Neural crest cell (in vitro differentiated cells): ENCODE results near the gene HCAR1. TPM values are rescaled to one million over a fixed set of nuclear protein-coding genes. Genes with fewer than 3 reads are reported as not detected.
"Not testable (repeated sequence)": the region's sequence is repeated elsewhere in the genome, so short reads cannot be mapped to it uniquely, and the experiment has no call there.

Source experiments
- DNase-seq: peaks from one replicate; pipeline ENCODE4 v3.0.0; 2021; ENCODE audit warnings: low read depth, mixed read lengths, low spot score
- H3K27ac Mint-ChIP-seq: one replicate; pipeline ENCODE4 v1.8.0; 2021; ENCODE audit warnings: mild to moderate bottlenecking, mixed read lengths; ENCODE audit not compliant: unreplicated experiment
- H3K27me3 Mint-ChIP-seq: 2 replicates; pipeline ENCODE4 v1.8.0; 2021; ENCODE audit warnings: low read depth, mild to moderate bottlenecking, mixed read lengths
- H3K36me3 Mint-ChIP-seq: 2 replicates; pipeline ENCODE4 v1.8.0; 2021; ENCODE audit warnings: low read depth, mild to moderate bottlenecking, mixed read lengths
- H3K4me1 Mint-ChIP-seq: 2 replicates; pipeline ENCODE4 v1.8.0; 2021; ENCODE audit warnings: mixed read lengths
- H3K4me3 Mint-ChIP-seq: one replicate; pipeline ENCODE4 v1.8.0; 2021; ENCODE audit warnings: mild to moderate bottlenecking, mixed read lengths
- H3K9me3 Mint-ChIP-seq: 2 replicates; pipeline ENCODE4 v1.8.0; 2021; ENCODE audit warnings: mixed read lengths
- total RNA-seq: library from RNA; stranded (reverse); gene quantifications from 2 replicates; pipeline ENCODE4 v1.2.1, GENCODE V29; 2021
- TF ChIP-seq, protein P1 (sequence below): fragments of 200-600 bp; sonication (generic); conservative IDR thresholded peaks from 2 replicates; pipeline ENCODE4 v1.5.0; 2021; ENCODE audit warnings: antibody characterized with exemption, mild to moderate bottlenecking

The HCAR1 gene
- total RNA-seq, 1 donor from 2014 or later = not detected

DNA sequence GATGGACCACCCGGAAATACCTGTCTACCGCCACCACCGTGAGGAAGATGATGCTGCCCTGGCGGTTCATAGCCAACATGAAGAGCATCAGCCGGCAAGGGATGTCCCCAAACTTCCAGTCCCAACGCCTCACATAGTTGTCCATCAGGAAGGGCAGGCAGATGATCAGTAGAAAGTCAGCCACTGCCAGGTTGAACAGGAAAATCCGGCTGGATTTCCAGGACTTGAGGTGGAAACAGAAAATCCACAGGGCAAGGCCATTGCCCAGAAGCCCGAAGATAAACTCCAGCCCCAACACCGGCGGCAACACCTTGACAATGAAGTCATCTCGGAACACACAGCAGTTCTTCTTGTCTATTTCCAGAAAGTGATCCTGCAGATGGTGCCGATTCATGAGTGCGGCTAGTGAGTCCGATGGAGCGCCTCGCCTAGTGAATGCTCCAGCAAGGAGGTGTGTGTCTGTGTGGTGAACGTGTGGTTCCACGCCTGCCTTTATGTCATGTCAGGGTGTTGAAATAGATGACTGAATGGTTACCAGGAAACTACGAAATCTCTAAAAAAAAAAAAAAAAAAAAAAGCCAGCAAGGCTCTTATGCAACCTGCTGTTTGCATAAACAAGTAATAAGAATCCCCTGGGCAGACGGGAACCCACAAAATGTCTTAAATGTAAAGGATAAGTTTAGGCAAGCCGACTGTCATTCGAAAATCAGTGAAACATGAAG lies 27.6 kb downstream of the HCAR1 start, which contains the start of gene HCAR2:
HCAR2 (minus strand) TSS at position 468 of the 722 bp plus-strand sequence; CDS start at position 394, 74 bp downstream.
- not testable (repeated sequence) for H3K27ac Mint-ChIP-seq, H3K4me1 Mint-ChIP-seq, H3K36me3 Mint-ChIP-seq, H3K4me3 Mint-ChIP-seq, H3K27me3 Mint-ChIP-seq, H3K9me3 Mint-ChIP-seq, DNase-seq

DNA sequence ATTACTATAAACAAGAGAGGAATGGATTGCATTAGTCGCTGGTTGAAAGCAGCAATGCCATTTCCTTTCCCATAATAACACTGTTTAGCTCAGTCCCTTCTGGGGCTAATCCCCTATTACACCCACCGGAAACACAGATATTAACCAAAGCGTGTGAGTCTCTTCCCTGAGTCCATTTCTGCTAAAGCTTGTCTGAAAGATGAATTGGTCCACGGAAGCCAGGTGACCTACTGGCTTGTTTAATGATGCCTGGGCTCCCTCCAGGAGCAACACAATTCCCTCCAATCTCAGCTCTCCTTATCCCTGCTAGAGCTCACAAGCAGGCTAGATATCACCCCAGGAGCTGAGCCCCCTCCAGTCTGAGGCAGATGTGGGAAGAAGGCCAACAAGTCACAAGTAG lies 29.2 kb downstream of the HCAR1 start:
- not testable (repeated sequence) for H3K4me1 Mint-ChIP-seq, H3K27ac Mint-ChIP-seq, H3K27me3 Mint-ChIP-seq, H3K9me3 Mint-ChIP-seq, DNase-seq, H3K36me3 Mint-ChIP-seq, H3K4me3 Mint-ChIP-seq

DNA sequence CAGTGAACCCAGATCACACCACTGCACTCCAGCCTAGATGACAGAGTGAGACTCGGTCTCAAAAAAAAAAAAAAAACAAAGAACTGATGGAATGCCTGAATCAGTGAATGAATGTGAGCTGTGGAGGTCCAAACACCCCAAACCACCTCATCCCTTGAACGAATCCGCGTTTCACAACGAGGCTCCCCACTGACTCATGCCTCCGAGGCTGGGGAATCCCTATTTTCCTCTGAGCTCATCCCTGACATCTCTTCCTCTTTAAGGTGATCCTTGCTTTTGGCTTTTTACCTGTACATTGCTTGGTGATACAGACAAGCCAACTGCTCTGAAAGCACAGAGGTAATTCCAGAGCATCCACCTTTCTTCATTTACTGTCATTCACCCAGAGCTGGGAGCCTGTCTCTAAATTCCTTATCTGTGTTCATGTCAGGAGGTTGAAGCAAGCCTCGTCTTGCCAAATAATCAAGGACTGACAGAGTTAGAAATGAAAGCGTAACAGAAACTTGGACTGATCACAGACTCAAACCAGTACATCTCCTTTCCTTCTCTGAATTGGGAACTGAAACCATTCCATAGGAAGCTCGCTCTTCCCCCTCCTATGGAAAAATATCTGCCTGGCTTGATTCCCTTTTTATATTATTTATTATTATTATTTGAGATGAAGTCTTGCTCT lies 30.5 kb downstream of the HCAR1 start:
- not testable (repeated sequence) for H3K36me3 Mint-ChIP-seq, DNase-seq, H3K9me3 Mint-ChIP-seq, H3K27me3 Mint-ChIP-seq, H3K4me1 Mint-ChIP-seq, H3K4me3 Mint-ChIP-seq, H3K27ac Mint-ChIP-seq

DNA sequence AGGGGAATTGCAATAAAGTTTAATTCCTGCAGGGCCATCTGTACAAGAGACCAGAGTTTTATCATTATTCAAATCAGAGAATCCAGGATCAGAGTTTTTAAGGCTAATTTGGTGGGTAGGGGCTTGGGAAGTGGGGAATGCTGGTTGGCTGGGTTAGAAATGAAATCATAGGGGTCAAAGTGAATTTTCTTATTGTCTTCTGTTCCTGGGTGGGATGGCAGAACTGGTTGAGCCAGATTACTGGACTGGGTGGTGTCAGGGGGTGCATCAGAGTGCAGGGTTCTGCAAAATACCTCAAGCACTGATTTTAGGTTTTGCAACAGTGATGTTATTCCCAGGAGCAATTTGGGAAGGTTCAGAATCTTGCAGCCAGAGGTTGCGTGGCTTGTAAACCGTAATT lies 33.7 kb downstream of the HCAR1 start:
- H3K4me3 Mint-ChIP-seq = not testable (repeated sequence)

DNA sequence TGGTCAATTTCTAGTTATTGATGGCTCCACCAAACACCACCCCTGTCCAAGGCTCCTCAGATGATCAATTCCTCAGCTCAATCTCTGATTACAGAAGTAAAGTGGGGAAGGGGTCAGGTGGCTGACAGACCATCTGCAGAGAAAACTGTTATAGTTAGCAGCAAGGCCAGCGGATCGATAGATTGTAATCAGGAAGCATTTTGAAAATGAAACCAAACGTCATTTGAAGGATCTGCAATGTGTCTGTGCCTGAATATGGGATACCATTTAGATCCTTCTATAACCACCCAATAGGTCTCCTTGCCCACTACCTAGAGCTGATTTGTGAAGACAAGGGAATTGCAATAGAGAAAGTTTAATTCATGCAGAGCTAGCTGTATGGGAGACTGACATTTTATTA lies 39.1 kb downstream of the HCAR1 start:
- Mint-ChIP-seq H3K4me3 (no peak overlapping the region), H3K27ac (no peak overlapping the region), H3K4me1 (no peaks in the 10 kb centered on the region), H3K27me3 (no peaks in the 10 kb centered on the region), H3K36me3 (no peaks in the 10 kb centered on the region), H3K9me3 (no peaks in the 10 kb centered on the region)
- TF ChIP-seq, protein P1, sequence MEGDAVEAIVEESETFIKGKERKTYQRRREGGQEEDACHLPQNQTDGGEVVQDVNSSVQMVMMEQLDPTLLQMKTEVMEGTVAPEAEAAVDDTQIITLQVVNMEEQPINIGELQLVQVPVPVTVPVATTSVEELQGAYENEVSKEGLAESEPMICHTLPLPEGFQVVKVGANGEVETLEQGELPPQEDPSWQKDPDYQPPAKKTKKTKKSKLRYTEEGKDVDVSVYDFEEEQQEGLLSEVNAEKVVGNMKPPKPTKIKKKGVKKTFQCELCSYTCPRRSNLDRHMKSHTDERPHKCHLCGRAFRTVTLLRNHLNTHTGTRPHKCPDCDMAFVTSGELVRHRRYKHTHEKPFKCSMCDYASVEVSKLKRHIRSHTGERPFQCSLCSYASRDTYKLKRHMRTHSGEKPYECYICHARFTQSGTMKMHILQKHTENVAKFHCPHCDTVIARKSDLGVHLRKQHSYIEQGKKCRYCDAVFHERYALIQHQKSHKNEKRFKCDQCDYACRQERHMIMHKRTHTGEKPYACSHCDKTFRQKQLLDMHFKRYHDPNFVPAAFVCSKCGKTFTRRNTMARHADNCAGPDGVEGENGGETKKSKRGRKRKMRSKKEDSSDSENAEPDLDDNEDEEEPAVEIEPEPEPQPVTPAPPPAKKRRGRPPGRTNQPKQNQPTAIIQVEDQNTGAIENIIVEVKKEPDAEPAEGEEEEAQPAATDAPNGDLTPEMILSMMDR = no peak
- DNase-seq = no peak

More for the DNA sequence above, 33.7 kb downstream of the HCAR1 start:
- not testable (repeated sequence) for H3K4me1 Mint-ChIP-seq, H3K27me3 Mint-ChIP-seq, H3K36me3 Mint-ChIP-seq, H3K9me3 Mint-ChIP-seq, DNase-seq, H3K27ac Mint-ChIP-seq

DNA sequence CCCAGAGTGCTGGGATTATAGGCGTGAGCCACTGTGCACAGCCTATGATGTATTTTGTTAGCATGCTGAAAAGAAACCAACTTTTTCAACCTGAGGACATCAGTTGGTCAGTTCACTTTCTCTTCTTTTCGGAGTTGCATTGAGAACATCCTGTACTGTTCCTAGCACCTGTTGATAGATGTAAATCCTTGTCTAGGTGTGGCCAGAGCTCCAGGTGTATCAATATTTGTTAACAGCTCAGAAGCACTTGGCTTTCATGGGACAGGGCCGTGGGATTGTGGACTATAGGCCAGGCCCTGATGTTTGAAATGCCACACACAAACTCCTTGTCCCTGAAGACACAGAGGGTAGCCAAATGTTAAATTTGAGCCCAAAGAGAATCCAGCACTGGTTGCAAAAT lies 42.4 kb downstream of the HCAR1 start:
- Mint-ChIP-seq H3K4me3 (no peak overlapping the region), H3K27ac (no peak overlapping the region), H3K36me3 (no peaks in the 10 kb centered on the region), H3K9me3 (no peaks in the 10 kb centered on the region), H3K4me1 (no peaks in the 10 kb centered on the region), H3K27me3 (no peaks in the 10 kb centered on the region)
- TF ChIP-seq, protein P1 = no peak
- no peak for DNase-seq

DNA sequence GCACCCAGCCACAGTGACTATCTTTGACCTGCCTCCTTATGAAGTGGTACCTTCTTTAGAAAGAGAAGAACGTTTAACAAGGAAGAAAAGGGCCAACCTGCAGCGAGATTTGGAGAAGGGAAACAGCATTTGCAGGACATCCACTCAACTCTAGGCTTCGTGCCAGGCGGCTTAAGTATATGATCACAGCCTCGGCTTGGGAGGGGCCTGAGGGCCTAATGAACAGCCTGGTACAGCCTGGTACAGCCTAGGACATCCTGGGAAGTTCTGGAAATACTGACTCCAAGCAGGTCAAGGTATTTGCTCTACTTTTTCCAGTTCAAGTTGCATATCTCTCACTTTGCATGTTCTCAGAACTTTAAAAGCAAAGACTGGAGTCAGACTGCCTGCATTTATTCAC lies 43.6 kb downstream of the HCAR1 start:
- TF ChIP-seq, protein P1 = no peak
- H3K27me3 Mint-ChIP-seq = no peaks in the 10 kb centered on the region
- no peak for DNase-seq
- H3K4me1 Mint-ChIP-seq = no peaks in the 10 kb centered on the region
- no peak overlapping the region for H3K4me3 Mint-ChIP-seq
- no peaks in the 10 kb centered on the region for H3K36me3 Mint-ChIP-seq
- no peak overlapping the region for H3K27ac Mint-ChIP-seq
- no peaks in the 10 kb centered on the region for H3K9me3 Mint-ChIP-seq
